ENCODE results near the gene CLPTM1L. TPM values are rescaled to one million over a fixed set of nuclear protein-coding genes. Genes with fewer than 3 reads are reported as not detected.
A peak's percentile ranks its signal among the peaks of the same experiment; 100 is the strongest.

The CLPTM1L gene, protein sequence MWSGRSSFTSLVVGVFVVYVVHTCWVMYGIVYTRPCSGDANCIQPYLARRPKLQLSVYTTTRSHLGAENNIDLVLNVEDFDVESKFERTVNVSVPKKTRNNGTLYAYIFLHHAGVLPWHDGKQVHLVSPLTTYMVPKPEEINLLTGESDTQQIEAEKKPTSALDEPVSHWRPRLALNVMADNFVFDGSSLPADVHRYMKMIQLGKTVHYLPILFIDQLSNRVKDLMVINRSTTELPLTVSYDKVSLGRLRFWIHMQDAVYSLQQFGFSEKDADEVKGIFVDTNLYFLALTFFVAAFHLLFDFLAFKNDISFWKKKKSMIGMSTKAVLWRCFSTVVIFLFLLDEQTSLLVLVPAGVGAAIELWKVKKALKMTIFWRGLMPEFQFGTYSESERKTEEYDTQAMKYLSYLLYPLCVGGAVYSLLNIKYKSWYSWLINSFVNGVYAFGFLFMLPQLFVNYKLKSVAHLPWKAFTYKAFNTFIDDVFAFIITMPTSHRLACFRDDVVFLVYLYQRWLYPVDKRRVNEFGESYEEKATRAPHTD
- 532 and 557 TPM in 2 replicates for total RNA-seq (2014; rRNA removed; shearing (Covaris generic))
- polyA plus RNA-seq (2015; cell fraction: cytosol; rRNA removed), result 231 and 247 TPM in 2 replicates
- 139 and 146 TPM in 2 replicates for polyA plus RNA-seq (2015; cell fraction: nucleus; rRNA removed)

DNA sequence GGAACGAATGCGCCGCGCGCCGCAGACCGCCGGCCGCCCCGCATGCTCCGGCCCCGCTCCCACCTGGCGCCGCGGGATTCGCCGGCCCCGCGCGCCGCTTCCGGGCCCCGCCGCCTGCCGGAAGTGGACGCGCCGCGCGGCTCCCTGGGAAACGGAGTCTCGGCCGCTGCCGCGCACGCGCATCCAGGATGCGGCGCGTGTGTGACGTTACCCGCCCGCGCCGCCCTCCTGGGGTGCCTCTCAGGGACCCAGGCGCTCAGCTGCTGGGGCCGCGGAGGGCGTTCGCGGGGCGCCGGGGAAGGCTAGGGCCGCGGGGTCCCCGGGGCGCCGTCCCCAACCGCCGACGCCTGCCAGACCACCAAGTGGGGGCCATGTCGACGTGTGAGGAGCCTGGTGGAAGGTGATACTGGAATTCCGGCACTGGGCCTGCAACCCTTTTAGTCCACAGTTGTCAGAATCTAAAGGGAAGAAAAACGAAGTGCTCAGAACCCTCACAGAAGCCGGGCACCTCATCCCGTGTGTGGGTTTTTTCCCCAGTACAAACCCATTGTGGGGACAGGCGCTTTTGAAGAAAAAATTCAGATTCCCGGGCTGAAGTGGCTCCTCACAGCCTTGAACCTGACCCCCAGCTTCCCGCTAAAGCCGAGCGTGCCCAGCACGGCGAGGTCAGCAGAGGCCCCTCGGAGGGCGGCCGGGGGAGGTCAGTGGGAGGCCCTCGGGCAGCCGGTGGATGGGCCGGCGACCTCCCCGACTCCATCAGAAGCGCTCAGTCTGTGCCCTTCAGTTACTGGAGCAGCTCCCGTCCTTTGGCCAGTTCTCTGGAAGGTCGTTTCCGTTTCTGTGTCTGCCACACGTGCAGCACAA, at the start of gene CLPTM1L:
CLPTM1L (minus strand) TSS at position 125 of the 864 bp plus-strand sequence. CDS start 258 bp downstream, outside the sequence.
- peak; percentile 80 for DNase-seq (ENCODE audit: low read depth)

DNA sequence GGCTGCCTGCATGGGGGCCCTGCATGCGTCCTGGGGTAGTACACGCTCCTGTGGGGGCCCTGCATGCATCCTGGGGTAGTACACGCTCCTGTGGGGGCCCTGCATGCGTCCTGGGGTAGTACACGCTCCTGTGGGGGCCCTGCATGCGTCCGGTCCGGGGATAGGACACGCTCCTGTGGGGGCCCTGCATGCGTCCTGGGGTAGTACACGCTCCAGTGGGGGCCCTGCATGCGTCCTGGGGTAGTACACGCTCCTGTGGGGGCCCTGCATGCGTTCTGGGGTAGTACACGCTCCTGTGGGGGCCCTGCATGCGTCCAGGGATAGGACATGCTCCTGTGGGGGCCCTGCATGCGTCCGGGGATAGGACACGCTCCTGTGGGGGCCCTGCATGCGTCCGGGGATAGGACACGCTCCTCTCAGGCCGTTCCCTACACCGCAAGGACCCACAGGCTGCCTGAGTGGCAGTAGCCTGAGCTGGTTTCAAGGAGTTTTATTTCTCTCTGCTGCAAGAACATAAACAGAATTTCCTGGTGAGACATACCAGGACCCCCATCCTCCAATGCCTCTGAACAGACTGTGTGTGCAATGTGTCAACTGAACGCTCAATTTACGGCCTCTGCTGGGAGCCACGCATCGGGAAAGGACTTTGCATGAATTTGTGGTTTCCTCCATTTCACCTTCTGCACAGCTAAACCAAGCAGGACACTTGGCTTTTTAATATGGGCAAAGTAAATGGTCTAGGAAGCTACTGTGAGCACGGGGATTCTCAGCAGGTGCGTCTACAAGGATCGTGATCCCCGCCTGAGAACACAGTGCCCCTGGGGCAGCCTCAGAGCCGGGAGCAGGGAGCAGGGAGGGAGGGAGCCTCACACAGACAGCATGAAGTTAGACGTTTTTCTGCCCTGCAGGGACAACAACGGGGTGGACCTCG, 48.9 kb upstream of the CLPTM1L start:
- no peak for DNase-seq (ENCODE audit: low read depth)

DNA sequence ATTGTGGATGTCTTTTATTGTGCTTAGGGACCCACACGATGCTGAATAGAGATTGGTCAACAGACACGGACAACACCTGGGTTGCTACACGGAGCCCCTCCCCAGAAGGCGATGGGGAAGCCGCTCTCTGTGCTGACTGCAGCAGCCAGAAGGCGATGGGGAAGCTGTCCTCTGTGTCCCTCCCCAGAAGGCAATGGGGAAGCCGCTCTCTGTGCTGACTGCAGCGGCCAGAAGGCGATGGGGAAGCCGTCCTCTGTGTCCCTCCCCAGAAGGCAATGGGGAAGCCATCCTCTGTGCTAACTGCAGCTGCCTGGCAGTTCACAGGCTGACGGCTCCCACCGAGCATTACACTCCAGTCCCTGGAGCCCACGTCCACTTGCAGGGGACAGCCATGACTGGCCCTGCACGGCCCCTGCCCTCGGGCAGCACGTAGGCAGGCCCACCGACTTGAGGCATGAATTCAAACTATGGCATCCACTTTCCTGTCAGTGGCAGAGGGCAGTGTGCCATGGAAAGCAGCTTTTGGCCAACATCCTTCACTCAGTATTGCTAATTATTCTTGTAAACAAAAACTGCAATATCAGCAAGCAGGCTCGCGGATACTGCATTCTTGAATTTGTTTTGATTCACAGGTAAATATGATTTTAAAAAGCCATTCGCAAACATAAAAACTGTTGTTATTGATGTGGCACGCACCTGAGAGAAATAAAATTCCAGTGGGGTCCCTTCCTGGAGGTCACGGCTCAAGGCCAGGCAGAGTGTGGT, 48.1 kb upstream of the CLPTM1L start:
- DNase-seq (ENCODE audit: low read depth), result no peak

DNA sequence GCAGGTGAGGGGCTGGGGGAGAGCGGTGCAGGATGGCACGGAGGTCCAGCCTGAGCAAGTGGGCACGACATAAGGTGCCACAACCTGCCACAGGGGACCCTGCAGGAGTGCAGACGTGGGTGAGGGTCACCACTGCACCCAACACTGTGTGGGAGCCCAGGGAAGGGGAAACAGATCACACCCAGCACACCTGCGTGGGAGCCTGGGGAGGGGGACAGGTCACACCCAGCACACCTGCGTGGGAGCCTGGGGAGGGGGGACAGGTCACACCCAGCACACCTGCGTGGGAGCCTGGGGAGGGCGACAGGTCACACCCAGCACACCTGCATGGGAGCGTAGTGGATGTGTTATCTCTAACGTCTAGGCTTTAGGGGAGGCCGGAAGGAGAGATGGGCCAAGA, 47.4 kb upstream of the CLPTM1L start:
- DNase-seq (ENCODE audit: low read depth), result no peak

DNA sequence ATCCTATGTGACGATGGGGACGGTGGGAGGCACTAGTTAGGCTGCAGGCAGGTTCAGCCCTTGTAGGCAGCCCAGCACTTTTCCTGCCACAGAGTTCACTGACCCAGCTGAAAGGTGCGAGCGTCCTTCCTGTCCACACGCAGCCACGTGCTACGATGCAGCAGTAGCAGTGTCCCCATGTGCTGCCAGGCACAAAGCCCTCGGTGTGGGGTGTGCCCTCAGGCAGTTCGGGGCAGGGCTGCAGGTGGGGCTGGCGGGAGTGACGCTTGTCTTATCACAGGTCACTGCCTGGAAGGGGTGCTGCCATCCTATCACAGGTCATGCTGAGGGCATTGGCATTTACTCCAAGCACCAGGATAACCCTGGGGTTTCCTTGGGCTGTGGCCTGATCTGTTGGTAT, 46.8 kb upstream of the CLPTM1L start:
- DNase-seq (ENCODE audit: low read depth), result no peak

DNA sequence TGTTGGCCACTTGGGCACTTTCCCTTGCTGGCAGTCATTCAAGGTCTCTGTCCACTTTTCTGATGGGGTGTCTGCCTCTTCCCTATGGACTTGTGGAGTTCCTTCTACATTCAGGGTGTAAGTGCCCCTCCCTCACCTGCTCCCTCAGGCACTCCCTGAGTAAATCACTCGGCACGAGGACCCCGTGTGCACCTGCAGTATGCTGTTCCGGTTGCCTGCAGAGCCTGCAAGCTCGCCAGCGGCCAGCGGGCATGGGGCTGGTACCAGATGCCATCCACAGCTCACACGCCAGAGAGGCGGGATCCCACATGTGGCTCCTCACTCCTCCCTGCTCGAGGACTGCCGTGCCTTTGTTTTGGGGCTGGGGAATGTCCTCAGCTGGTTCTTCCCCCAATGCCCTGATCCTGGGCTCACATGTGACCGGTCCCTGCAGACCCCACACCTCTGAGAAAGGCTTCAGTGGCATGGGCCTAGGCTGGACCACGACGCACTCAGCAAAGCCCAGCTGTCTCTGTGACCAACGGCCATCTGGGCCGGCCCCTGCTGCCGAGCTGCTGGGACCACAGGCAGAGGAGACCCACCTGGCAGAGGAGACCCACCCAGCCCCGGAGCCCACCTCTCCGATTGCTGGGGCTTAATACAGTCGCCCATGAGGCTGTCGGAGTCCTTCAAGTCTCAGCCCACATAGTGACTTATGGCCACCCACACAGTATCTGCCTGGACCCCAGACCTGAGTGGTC, 46.1 kb upstream of the CLPTM1L start:
- no peak for DNase-seq (ENCODE audit: low read depth)

DNA sequence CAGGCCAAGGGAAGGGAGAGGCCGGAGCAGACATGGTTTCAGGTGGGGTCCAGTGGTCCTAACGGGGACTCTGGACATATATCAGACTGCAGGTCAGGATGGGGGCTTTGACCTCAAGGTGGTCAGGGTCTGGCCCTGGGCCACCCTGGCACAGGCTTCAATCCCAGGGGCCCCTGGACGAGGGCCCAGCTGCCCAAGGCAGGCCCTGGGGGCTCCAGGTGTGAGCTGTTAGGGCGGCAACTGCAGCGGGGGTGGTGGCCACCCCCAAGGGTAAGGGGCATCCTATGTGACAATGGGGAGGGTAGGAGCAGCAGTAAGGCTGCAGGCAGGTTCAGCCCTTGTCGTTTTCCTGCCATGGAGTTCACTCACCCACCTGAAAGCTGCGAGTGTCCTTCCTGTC, 45.4 kb upstream of the CLPTM1L start:
- DNase-seq (ENCODE audit: low read depth), result no peak

DNA sequence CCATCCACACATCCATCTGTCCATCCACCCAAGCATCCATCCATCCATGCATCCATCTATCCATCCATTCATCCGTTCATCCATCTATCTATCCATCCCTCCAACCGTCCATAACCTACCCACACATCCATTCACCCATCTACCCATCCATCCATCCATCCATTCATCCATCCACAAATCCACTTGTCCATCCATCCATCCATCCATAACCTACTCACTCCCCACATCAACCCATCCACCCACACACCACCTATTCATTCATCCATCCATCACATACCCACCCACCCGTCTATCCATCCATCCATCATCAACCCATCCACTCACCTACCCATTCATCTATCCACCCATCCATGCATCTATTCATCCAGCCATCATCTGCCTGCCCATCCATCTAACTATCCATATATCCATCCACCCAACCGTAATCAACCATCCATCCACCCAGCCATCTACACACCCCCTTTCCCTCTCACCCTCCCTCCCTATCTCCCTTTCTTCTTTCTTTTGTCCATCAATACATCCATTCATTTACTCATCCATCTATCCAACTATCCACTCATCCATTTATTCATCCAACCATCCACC, 43.6 kb upstream of the CLPTM1L start:
- DNase-seq (ENCODE audit: low read depth), result no peak

DNA sequence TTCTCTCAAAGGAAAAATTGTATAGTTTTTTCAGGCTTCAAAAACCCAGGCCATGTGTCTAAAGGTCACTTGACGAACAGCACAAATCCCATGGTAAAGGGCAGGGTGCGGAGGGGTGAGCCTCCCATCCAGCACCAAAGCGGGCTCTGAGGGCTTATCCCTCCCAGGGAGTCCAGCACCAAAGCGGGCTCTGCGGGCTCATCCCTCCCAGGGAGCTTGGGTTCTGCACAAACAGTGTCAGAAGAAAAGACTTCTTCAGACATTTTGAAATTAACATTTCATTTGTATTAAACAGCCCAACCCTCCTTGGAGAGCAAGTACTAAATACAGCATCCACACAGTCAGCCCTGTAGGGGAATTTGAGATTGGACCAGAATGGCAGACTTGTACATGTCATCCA, 43.0 kb upstream of the CLPTM1L start:
- DNase-seq (ENCODE audit: low read depth), result no peak

DNA sequence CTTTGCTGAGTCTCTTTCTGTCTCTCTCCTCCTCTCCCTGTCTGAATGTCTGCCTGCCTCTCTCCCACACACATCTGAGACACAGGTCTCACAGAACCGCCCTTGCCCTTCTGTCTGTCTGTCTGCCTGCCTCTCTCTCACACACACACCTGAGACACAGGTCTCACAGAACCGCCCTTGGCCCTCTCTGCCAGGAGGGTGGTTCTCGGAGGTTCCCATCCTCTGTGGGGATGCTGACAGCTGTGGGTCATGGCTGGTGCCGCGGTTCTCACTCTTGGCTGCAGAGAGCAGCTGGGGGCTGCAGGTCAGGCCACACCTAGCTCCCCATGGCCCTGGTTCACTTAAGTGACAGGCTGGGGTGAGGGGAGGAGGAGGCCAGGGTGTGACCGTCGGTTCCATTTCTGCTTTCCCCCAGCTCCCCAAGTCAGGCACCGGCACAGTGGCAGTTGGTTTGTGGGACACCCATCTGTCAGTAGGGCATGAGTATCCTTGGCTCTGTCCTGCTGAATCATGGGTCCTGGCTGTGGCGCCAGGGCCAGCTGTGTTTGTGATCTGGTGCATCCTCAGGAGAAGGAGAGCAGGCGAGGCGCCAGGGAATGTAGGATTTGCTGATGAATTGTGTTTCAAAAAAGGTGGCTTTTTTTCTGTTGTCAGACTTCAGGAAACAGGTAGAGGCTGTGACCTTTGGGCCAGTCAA, 42.3 kb upstream of the CLPTM1L start:
- DNase-seq (ENCODE audit: low read depth), result no peak

DNA sequence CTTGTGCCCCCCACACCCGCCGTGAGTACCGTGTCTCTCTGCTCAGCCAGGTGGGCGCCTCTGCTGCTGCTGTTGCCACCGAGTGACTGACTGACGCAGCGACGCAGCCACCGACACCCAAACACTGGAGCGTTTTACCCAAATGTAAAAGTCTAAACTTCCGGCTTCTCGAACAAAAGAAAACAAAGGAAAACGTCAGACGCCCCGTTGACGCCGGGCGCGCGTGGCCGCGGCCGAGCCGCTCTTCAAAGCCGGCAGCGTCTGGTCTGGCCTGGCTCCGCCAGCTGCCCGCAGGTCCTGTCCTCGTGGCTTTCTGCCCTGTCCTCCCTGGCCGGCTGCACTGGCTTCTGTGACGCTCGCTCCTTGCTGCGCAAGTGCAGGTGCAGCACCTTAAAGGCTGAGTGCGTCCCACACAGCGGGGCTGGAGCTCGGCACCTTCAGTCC, 41.4 kb upstream of the CLPTM1L start:
- DNase-seq (ENCODE audit: low read depth), result no peak

DNA sequence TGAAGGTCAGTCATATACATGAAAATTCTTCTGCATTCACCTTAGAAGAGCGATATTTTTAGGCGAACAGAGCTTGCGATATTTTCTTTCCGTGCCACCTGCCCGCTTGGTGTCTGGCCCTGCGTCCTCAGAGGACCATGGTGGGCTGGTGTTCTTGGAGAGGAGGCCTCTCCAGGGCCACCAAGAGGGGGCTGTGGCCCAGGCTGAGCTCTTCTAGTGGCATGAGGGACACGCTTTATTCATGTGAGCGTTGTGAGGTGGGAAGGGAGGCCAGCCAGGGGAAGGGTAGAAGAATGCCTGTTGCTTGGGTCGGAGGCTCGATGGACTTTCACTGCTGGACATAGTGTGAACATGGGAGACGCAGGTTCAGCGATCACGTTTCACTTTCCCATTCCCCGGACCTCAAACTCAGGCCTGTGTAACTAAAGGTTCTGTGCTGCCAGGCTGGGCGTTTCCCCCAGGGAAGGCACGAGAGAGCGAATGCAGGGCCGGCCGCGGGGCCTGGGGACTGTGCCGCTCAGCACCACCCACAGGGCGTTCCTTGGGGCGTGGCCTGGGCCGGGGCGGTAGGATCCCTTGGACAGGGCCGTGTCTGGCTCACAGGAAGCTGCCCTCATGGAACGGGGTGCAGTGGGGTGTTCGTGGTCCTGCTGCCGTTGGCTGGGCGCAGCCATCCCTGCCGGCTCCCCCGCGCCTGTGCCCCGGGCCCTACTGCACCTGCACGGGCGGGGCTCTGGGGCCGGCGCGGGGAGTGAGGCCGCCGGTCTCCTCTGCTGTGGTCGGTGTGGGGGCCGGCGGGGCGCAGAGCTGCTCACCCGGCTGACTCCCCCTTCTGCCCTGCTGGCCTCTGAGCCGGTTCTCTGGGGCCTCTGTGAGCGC, 40.7 kb upstream of the CLPTM1L start:
- DNase-seq (ENCODE audit: low read depth), result no peak

DNA sequence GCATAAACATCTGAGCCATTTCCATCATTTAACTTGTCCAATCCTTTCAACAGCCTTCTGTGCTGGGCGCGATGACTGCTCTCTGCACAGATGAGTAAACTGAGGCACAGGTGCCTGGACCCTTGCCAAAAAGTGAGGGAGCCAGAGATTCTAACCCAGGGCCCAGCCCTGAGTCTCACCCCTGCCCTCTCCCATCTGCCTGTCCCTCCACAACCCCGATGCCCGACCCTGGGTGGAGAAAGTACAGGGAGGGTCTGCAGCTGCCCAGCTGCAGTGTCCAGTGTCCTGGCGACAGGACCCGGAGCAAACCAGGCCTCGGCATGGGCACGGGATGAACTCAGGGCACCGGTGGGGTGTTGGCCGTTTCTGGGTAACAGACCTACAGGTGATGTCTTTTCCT, 39.6 kb upstream of the CLPTM1L start:
- no peak for DNase-seq (ENCODE audit: low read depth)

DNA sequence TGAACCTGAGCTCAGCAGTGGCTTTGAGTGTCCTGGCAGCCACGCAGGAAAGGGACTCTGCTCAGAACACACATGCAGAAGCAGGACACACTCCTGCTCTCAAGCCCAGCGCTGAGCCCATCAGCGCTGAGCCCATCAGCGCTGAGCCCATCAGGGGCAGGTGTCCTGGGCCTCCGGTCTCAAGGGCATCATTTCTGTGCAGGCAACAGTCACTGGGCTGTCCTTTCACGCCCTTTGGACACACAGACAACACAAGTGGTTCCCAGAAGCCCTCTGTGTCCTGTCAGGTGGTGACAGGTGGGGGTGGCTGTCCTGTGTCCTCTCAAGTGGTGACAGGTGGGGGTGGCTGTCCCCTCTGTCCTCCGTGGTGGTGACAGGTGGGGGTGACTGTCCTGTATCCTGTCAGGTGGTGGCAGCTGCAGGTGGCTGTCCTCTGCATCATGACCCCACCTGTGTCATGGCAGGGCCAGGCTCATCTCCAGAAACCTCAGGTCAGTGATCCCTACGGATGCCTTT, 39.0 kb upstream of the CLPTM1L start:
- DNase-seq (ENCODE audit: low read depth), result no peak

DNA sequence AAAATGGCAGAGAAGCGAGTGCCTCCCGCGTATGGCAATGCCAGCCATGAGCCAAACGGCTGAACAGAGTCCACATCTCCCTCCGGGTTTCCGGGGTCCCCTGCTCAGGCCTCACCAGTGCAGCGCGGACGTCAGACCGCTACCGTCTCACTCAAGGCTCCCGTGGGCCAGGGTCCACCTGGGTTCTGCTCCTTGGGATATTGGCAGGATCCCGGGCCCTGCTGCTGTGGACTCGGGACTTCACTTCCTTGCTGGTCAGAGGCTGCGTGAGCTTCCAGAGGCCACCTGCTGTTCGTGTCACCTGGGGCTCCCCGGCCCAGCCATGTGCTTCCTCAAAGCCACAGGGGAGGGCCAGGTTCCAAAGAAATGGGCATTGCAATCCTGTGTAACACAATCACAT, 38.4 kb upstream of the CLPTM1L start:
- DNase-seq (ENCODE audit: low read depth), result no peak

DNA sequence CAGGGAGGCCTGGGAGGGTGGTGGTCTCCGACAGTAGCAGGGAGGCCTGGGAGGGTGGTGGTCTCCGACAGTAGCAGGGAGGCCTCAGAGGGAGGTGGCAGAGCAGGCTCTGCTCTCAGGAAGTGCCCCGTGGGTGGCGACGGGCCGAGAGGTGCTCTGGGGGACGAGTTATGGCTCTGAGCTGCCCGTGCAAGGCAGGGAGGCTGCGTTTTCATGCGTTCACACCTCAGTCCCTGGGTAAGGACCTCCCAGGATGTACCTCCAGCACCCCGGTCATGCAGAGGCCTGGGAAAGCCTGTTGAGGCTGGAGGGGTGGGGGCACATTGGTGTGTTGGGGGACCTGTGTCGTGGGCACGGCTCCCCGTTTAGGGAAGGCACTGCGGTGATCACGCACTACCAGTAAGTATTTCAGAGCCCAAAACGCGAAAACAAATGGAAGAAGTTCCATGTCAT, 37.4 kb upstream of the CLPTM1L start:
- DNase-seq (ENCODE audit: low read depth), result no peak
